Measurements from ENCODE around the gene EVI5L.
"Not testable (repeated sequence)": the region's sequence is repeated elsewhere in the genome, so short reads cannot be mapped to it uniquely, and the experiment has no call there.

The EVI5L gene

DNA sequence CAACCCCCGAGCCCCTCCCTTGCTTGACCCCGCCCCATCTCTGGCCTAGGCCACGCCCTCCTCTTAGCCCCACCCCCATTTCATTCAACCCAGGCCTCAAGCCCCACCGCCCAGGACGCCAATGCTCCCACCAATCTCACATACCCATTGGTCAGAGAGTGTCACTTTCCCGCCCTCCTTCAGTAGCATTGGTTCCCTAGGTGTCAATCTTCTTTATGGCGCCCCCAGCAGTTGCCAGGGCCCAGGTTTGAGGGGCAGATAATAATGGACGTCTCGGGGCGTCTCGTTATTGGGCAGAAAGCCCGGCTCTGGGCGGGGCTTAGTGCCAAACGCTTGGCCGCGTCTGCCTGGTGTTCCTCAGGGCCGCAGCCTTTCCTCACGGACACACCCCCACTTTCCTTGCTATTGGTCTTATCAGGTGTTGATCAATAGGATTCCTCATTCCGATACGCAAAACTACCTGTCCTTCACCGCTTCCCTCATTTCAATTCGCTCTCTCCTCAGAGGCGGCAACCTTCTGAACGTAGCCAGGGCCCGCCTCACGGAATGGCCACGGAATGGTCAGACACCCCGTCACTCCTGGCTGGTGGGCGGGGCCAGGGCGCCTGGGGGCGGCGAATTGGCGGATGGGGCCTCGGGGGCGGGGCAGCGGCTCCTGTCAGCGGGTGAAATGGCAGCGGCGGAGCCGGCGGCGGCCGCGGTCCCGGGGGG is at the start of gene EVI5L:
Gene EVI5L (plus strand): TSS at position 658 of the 711 bp plus-strand sequence. CDS start 16,325 bp downstream, outside the sequence.
- DNase-seq (ENCODE audit: low spot score), result peak; percentile 98

DNA sequence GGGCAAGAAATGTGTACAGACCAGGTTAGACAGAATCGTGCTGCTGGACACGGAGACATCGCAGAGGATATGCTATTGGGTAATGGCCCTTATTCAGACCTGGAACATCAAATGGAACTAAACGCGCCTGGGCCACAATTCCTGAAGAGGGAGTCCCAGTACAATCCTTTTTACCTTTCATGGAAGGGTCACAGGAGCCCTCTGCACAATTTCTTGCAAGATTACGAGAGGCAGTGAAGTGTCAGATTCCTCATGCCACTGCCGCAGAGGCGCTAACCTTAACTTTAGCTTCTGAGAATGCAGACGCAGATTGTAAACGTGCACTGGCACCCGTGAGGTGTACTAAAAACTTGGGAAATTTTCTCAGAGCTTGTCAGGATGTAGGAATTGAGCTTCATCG is 48.9 kb upstream of the EVI5L start:
- no peak for DNase-seq (ENCODE audit: low spot score)

DNA sequence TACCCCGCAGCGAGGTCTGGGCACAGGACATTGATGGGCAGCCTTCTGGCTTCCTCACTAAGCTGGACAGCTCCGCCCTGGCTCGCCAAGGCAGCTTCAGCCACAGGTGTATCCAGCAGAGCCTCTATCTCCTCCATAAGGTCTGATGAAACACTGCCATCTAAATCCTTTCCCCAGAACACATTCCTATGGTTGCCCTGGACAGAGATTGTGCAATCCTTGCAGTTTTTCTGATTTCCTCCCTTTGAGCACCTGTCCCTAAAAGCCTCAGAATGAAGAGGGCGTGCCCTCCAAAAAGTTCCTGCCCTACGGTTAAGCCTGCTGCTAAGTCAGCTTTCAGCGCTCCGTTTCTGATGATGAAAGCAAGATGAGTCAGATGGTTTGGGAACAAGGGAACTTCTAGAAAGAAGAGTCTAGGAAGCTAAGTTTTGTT is 46.0 kb upstream of the EVI5L start:
- peak; percentile 61 for DNase-seq (ENCODE audit: low spot score)

DNA sequence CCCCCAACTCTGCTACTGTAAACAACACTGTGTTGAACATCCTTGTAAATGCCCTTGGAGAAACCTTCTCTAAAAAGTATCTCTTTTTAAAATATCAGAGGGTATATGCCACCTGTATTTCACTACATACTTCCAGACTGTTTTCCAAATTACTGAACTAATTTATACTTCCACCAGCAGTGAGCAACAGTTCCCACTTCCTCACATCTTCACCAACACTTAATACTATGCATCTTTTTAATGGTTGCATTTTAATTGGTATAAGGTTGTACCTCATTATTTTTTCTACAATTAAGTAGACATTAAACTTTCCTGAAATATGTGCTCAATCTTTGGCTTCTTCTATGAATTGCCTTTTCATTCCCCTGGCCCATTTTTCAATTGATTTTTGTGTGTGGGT is 45.2 kb upstream of the EVI5L start:
- DNase-seq (ENCODE audit: low spot score), result no peak

DNA sequence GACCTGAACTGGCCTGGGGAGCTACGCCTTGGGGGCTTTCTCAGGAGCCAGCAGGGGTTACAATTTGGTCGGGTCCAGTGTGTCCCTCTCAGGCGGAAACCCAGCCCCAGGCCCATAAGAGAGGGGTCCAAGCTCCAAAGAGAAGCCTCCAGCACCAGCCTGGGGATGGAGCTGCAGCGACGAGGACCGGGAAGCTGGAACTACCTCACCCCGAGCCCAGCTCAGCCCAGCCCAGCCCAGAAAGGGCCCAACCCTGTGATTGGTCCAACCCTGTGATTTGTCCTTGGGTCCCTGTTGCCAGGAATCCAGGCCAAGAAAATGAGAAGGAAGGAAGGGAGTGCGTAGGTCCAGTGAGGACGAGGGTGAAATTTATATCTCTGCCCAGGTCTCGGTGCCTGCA is 42.9 kb upstream of the EVI5L start:
- DNase-seq (ENCODE audit: low spot score), result no peak

DNA sequence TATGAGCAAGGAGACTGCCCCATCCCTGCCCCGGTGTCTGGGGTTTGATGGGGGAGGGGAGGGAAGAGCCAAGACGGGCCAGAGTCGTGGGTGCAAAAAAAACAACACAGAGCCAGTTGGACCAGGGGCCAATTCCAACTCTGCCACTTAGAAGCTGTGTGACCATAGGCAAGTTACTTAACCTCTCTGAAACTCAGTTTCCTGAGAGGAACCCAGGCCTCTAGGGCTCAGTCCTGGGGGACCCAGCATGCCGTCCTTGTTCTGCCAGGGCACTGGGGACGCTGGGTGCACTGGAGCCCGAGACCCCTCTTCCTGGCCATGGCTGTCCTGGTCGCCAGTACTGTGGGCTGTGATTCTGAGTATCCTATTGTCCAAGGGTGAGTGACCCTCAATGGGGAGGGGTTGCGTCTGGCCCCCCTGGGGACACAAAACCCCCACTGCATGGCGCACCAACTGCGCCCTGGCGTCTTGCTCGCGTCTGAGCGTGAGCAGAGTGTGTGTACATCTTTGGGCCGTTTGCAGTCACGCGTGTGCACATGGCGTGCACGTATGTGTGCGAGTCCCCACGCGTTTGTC is 42.3 kb upstream of the EVI5L start:
- DNase-seq (ENCODE audit: low spot score), result no peak

DNA sequence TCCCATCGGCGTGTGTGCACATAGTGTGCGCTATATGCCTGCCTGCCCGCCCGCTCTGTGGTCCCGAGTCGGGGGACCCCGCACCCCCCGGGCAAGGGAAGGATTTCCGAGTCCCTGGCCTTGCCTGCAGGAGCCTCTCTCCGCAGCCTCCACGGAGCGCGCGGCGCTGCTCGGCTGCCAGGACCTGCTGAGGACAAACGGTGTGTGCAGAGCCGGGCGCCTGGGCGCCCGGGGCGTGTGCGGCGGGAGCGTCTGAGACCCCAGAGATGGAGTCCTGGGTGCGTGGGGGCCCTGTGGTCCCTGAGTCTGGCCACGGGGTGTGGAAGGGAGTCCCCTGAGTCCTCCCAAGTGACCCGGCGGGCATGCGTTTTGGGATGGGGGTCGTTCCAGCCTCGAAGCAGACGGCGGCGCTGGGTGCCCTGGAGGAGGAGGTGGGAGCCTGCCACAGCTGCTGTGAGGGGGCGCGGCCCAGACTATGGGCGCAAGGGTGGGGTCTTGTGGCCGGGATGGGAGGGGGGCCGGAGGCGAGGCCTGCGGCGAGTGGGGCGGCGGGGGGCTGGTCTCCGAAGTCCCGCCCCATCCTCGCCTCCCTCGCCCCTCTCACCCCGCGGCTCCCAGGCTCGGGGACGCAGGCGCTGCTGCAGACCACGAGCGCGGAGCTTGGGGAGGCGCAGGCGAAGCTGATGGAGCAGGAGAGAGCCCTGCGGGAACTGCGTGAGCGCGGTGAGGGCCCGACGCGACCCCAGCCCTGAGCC is 41.7 kb upstream of the EVI5L start:
- no peak for DNase-seq (ENCODE audit: low spot score)

DNA sequence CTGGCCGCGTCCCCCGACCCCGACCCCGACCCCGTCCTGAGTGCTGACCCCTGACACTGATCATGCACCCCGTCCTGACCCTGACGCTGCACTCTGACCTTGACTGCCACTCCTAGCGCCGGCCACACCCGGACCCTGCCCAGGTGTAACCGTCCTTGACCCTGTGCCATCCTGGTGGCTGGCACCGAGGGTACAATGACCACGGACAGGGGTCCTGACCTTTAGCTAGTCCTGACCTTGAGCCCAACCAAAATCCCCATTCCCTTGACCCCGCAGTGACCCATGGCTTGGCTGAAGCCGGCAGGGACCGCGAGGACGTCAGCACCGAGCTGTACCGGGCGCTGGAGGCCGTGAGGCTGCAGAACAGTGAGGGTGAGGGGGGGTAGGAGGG is 41.1 kb upstream of the EVI5L start:
- no peak for DNase-seq (ENCODE audit: low spot score)

DNA sequence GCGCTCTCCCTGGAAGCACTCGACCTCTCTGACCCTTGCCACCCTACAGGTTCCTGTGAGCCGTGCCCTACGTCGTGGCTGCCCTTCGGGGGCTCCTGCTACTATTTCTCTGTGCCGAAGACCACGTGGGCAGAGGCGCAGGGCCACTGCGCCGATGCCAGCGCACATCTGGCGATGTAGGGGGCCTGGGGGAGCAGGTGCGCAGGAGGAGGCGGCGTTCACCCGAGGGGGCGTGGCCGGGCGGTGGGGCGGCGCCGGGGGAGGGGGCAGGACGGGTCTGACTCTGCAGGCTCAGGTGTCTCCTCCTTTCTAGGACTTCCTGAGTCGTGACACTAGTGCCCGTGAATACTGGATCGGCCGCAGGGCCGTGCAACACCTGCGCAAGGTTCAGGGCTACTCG is 40.6 kb upstream of the EVI5L start:
- no peak for DNase-seq (ENCODE audit: low spot score)

DNA sequence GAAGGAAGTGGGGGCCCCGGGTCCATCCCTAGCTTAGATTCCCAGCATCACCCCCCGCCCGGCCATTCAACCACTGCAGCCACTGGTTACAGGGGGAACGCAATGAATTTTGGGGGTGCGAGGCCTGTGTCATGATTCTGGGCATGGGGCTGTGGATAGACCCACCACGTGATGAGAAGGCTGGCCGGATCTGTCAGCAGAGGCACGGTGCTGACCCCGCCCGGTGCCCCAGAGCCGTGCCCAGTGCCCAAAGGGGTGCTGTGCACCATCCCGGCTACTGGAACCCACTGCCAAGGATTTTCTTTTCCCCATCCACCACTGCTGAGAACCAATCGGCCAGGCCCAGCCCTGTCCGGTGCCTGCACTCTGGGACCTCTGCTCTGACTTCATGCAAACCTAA is 39.6 kb upstream of the EVI5L start:
- DNase-seq (ENCODE audit: low spot score), result no peak

DNA sequence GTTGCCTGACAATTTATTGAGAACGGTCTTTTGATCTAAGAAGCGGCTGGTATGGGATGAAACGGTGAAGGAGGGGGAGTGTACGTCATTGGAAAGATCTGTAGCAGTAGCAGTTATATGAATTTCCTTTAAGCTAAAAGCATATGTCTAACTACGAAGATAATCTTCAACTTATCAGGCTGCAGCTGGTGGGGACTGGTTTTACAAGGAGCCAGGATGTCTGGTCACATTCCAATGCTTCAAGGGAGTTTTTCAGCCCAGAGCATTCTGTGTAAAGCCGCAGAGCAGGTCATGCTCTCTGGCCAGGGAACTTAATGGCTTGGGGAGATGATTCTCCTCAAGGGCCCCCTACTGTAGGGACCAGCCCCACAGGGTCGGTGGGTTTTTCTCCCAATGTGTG is 37.7 kb upstream of the EVI5L start:
- no peak for DNase-seq (ENCODE audit: low spot score)

DNA sequence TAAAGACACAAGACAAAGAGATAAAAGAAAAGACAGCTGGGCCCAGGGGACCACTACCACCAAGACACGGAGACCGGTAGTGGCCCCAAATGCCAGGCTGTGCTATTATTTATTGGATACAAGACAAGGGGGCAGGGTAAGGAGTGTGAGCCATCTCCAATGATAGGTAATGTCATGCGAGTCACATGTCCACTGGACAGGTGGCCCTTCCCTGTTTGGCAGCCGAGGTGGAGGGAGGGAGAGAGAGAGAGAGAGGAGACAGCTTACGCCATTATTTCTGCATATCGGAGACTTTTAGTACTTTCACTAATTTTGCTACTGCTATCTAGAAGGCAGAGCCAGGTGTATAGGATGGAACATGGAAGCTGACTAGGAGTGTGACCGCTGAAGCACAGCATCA is 37.3 kb upstream of the EVI5L start:
- DNase-seq (ENCODE audit: low spot score), result not testable (repeated sequence)

DNA sequence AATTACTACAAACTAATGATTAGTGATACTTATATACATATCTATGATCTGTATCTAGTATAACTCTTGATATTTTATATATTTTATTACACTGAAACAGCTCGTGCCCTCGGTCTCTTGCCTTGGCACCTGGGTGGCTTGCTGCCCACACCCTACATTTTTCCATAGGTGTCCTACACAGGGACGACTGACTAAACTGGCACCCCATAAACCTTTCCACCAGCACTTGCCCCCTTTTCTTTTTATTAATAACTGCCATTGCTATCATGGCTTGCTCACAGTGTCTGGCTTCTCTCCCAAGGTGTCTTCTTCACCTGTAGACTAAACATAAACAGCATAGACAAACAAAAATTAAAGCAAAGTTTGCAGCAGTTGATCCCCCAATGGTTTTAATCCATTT is 36.5 kb upstream of the EVI5L start:
- DNase-seq (ENCODE audit: low spot score), result no peak

DNA sequence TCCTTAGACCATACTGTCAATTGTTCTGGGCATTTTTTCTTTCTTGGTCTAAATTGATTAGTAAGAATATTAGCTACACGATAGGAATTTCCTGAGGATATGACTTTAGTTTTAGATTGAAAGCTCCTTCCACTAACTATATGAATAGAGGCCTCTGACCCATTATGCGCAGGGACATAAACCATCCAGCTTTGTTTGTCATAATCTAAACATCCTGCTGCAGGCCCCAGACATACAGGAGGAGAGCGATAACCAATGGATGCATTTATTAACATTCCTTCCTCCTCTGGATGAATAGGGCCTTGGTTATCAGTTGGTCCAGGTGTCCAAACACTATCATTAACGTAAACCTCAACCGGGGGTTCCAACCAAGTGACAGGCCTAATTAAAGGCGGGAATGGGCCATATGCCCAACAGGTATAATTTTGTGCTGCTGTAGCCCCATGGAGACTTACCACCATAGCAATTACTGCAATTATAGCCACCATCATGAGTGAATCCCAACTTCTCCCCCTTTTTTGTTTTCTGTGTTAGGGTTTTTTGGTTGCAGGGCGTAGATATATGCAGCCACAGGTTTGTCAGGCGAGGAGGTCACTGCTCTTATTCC is 34.4 kb upstream of the EVI5L start:
- DNase-seq (ENCODE audit: low spot score), result no peak

DNA sequence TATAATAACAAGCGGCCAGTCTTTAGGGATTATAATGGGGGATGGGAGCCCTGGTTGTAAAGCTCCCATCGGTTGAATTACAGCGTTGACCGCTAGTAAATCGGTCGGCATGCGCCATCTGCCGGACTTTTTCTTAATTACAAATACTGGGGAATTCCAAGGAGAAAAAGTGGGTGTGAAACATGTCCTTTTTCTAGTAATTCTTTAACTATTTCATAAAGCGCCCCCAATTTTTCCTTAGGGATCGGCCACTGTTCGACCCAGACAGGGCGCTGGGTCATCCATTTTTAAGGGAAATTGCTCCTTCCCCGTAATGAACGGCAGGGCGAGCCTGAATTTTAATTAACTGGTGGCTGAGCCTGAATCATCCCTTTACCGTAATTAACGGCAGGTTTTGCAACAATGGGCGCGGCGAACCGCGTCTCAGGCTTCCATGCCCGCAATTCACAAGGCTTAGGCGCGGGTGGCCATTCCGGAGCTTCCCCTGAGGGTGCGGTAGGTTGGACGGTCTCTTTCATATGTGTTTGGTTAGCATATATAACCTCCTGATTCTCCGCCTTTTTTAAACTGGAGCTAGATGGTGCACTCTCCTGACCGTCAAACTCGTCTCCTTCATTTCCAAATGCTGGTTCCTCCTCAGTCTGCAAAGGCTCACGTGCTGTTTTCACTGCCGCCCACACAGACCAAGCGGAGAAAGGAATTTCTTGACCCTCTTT is 30.2 kb upstream of the EVI5L start:
- peak; percentile 73 for DNase-seq (ENCODE audit: low spot score)

DNA sequence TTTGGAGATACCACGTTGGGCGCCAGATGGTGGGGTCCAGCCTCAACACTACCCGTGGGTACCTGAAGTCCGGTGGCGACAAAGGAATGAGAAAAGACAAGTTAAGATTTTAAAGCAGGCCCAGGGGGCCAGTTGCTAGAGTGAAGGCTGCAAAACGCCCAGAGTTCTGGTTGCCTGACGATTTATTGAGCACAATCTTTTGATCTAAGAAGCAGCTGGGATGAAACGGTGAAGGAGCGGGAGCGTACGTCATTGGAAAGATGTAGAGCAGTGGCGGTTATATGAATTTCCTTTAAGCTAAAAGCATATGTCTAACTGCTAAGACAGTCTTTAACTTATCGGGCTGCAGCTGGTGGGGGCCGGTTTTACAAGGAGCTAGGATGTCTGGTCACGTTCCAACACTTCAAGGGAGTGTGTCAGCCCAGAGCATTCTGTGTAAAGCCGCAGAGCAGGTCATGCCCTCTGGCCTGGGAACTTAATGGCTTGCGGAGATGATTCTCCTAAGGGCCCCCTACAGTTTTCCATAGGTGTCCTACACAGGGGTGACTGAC is 28.9 kb upstream of the EVI5L start:
- no peak for DNase-seq (ENCODE audit: low spot score)

DNA sequence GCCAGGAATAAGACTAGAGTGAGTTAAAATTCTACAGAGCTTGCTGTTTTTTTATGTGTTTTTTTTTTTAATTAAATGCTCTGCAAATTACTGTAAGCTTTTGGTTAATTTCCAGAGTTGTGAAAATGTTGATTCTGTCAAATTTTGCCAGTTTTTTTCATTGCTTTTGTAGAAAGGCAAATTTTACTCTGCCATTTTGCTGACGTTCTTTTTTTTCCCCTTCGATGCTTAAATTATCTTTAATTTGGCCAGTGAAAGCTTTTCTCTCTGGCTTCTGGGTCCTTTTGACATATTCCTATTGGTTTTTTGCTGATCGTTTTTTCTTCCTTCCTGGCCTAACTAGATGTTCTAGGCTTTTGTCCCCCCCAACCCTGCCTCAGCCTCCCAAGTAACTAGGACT is 23.8 kb upstream of the EVI5L start:
- DNase-seq (ENCODE audit: low spot score), result no peak

DNA sequence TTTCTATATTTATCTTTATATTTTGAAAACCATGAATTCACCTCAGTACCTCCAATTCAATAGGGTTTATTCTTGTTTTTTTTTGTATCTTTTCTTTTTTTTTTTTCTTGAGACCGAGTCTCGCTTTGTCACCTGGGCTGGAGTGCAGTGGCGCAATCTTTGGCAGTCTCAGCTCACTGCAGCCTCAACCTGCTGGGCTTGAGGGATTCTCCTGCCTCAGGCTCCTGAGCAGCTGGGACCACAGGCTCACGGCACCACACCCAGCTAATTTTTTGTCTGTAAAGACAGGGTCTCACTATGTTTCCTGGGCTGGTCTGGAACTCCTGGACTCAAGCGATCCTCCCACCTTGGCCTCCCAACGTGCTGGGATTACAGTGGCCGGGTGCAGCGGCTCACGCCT is 23.1 kb upstream of the EVI5L start:
- no peak for DNase-seq (ENCODE audit: low spot score)

DNA sequence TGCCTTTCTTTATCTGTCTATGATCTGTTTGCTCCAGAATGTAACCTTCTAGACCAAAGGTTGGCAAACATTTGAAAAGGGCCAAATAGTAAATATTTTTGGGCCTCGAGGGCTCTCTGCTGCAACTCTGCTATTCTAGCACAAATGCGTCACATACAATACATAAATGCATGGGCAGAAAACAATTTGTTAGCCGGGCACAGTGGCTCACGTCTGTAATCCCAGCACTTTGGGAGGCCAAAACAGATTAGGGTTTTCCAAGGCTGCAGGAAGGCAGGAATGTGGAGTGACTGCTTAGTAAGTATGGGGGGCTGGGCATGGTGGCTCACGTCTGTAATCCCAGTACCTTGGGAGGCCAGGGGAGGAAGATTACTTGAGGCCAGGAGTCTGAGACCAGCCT is 21.9 kb upstream of the EVI5L start:
- no peak for DNase-seq (ENCODE audit: low spot score)

DNA sequence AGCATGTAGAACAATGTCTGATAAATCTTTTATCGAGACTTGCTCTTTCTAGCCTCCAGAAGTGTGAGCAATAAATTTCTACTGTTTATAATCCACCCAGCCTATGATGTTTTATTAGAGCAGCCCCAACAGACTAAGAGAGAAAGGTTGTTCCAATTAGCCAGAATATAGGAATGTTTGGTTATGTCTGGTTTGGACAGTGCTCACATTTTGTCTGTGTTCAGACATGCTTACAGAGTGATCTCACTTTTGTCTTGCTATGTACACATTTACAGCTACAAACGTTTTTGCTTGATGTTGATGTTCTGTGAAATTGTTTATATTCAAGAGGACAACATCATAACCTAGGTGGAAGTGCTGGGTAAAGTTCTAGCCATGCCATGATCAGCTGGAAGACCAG is 18.0 kb upstream of the EVI5L start:
- DNase-seq (ENCODE audit: low spot score), result no peak

DNA sequence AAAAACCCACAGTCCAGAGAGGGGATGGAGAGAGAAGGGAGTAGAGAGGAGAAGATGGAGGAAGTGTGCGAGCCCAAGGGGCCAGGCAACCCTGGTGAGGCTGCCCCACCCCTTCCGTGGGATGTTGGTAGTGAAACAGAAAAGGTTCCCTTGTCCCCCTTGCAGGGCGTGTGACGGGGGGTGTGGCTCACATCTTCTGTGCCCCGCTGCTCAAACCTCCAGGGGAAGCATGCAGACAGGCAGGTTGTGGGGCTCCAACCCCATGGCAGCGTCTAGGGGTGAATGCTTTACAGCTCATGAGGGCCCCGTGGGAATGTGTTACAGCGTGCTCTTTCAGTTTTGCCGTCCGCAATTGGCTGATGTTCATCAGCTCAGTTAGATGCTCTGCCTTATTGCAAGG is 14.7 kb upstream of the EVI5L start:
- no peak for DNase-seq (ENCODE audit: low spot score)

DNA sequence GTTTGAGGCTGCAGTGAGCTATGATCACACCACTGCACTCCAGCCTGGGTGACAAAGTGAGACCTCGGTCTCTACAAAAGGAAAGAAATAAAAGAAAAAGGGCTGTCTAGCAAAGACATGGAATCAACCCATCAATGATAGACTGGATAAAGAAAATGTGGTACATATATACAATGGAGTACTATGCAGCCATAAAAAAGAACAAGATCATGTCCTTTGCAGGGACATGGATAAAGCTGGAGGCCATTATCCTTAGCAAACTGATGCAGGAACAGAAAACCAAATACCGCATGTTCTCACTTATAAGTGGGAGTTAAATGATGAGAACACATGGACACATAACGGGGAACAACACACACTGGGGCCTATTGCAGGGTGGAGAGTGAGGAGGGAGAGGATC is 14.0 kb upstream of the EVI5L start:
- DNase-seq (ENCODE audit: low spot score), result not testable (repeated sequence)
